Tibial nerve (tissue), 4 donors: ENCODE results near the gene ANXA5. TPM values are rescaled to one million over a fixed set of nuclear protein-coding genes. Genes with fewer than 3 reads are reported as not detected.

Source experiments
- DNase-seq, 2 donors: peaks; one replicate each; pipeline ENCODE4 v3.0.0-alpha.2; 2019; ENCODE audit warnings: low spot score in 2 of 2
- H3K27ac ChIP-seq, 4 donors: fragments of 200-600 bp; sonication (generic) in 3 of 4; one replicate each; pipeline ENCODE4 v1.5.1; 2017 to 2019; ENCODE audit warnings: mild to moderate bottlenecking in 1 of 4
- H3K27me3 ChIP-seq, 2 donors: fragments of 200-600 bp; sonication (generic) in 1 of 2; one replicate each; pipeline versions ENCODE4 v1.5.1 to v1.6.0; 2017 to 2019
- H3K36me3 ChIP-seq, 3 donors: fragments of 200-600 bp; sonication (generic); one replicate each; pipeline ENCODE4 v1.5.1; 2018 to 2019
- H3K4me1 ChIP-seq, 4 donors: fragments of 200-600 bp; sonication (generic) in 3 of 4; one replicate each; pipeline ENCODE4 v1.5.1; 2017 to 2019
- H3K4me3 ChIP-seq, 4 donors: fragments of 200-600 bp; sonication (generic) in 3 of 4; one replicate each; pipeline ENCODE4 v1.5.1; 2017 to 2019; ENCODE audit warnings: mild to moderate bottlenecking in 1 of 4, moderate library complexity in 1 of 4
- H3K9me3 ChIP-seq, 4 donors: fragments of 200-600 bp; sonication (generic) in 3 of 4; one replicate each; pipeline ENCODE4 v1.5.1; 2017 to 2019
- EP300 ChIP-seq, 2 donors: sonication (generic); formaldehyde crosslinking; IDR thresholded peaks; one replicate each; pipeline ENCODE4 v1.6.1; 2017; ENCODE audit warnings: antibody characterized with exemption in 2 of 2, mild to moderate bottlenecking in 1 of 2
- POLR2A ChIP-seq, 2 donors: fragments of 450-650 bp; IDR thresholded peaks; one replicate each; pipeline ENCODE4 v1.6.1; 2017; ENCODE audit warnings: antibody characterized with exemption in 2 of 2, mild to moderate bottlenecking in 2 of 2, moderate library complexity in 2 of 2
- WGBS, 2 donors: methylation state at CpG; one replicate each; pipeline ENCODE4 v1.1.5; 2018; 5-methylcytosine and 5-hydroxymethylcytosine counted together
- total RNA-seq, 4 donors: library from RNA; depleted of rRNA; stranded (reverse); fragments of >200 nt; gene quantifications; one replicate each; pipeline ENCODE4 v1.1.0, GENCODE V29; 2016
- TF ChIP-seq, protein P1 (sequence below), 5 experiments: fragments of 200-600 bp in 3 of 5; fragments of 450-650 bp in 2 of 5; sonication (generic) in 3 of 5; IDR thresholded peaks; one replicate each; pipeline ENCODE4 v1.5.1; 2016 to 2019; ENCODE audit warnings: antibody characterized with exemption in 5 of 5, mild to moderate bottlenecking in 3 of 5, moderate library complexity in 2 of 5

Gene ANXA5
- total RNA-seq, 4 donors from 2014 or later = 137 to 276 (median 267) TPM

DNA sequence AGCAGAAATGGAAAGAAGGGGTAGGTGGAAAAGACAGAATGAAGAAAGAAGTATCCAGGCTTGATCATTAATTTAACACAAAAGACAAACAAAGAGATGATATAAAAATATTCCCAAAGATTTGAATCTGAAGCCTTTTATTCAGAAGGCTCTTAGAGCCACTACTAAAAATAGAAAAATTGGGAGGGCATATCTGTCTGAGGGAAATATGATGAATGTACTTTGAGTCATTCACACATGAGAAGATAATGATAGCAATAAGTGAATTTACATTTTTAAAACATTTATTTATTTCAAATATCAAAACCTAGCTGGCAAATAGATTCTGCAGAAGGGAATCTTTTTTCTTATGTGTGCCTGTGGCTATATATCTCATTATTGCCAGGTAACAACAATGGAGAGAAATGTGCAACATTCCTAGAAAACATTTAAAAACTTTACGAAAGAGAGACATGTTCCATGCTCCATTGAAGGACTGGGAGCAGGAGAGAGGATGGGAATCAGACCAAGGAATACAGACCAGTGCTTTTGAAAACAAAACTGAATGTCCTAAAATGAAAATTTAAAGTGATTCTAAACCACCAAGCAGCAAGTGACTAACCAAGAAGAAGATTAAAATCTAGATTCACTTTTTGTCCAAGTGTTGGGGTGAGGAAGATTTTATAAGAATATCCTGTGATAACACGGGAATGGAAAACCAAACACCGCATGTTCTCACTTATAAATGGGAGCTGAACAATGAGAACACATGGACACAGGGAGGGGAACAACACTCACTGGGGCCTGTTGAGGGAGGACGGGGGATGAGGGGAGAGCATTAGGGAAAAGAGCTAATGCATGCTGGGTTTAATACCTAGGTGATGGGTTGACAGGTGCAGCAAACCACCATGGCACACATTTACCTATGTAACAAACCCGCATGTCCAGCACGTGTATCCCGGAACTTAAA lies 41.2 kb downstream of the ANXA5 start:
- Histone ChIP-seq H3K27me3 (no peaks in the 10 kb centered on the region), H3K9me3 (no peaks in the 10 kb centered on the region), H3K27ac (peak overlapping the region in 1 of 4 donors; percentile 56), H3K4me1 (peaks cover 0 to 11% (median 0%) of the 10 kb centered on the region in 4 donors), H3K36me3 (no peaks in the 10 kb centered on the region), H3K4me3 (no peak overlapping the region)
- TF ChIP-seq EP300 (IDR thresholded peaks at IDR 0.05) = no peak
- TF ChIP-seq POLR2A (IDR thresholded peaks at IDR 0.05) = no peak
- TF ChIP-seq, protein P1, sequence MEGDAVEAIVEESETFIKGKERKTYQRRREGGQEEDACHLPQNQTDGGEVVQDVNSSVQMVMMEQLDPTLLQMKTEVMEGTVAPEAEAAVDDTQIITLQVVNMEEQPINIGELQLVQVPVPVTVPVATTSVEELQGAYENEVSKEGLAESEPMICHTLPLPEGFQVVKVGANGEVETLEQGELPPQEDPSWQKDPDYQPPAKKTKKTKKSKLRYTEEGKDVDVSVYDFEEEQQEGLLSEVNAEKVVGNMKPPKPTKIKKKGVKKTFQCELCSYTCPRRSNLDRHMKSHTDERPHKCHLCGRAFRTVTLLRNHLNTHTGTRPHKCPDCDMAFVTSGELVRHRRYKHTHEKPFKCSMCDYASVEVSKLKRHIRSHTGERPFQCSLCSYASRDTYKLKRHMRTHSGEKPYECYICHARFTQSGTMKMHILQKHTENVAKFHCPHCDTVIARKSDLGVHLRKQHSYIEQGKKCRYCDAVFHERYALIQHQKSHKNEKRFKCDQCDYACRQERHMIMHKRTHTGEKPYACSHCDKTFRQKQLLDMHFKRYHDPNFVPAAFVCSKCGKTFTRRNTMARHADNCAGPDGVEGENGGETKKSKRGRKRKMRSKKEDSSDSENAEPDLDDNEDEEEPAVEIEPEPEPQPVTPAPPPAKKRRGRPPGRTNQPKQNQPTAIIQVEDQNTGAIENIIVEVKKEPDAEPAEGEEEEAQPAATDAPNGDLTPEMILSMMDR (IDR thresholded peaks at IDR 0.05) = no peak
- no peak for DNase-seq
- WGBS, 2 donors = 44 to 48% methylated on average over 7 of the region's 7 CpGs

DNA sequence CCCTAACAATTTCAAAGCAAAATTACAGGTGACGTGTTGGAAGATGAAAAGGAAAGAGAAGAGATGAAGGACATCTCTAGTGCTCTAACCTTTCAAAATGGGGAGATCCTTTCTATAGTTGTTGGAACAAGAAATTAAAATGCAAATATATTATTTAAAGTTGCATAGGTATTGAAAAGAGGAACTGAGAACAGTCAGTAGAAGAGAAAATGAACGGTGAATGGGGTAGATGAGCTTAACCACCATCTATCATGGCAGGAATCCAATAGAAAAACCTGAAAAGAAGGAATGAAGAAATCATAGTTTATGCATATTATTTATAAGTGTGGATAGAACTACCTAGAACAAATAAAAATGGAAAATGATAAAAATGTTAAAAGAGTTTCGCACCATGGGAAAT lies 42.0 kb downstream of the ANXA5 start:
- H3K27ac ChIP-seq = no peak overlapping the region
- no peak for DNase-seq
- H3K4me3 ChIP-seq = no peak overlapping the region
- H3K9me3 ChIP-seq = no peaks in the 10 kb centered on the region
- H3K27me3 ChIP-seq = no peaks in the 10 kb centered on the region
- TF ChIP-seq, protein P1 (IDR thresholded peaks at IDR 0.05) = no peak
- TF ChIP-seq POLR2A (IDR thresholded peaks at IDR 0.05) (no peak), EP300 (IDR thresholded peaks at IDR 0.05) (no peak)
- H3K36me3 ChIP-seq = no peaks in the 10 kb centered on the region
- 89 to 90% methylated on average over 3 of the region's 3 CpGs for WGBS, 2 donors
- H3K4me1 ChIP-seq = peaks cover 0 to 11% (median 0%) of the 10 kb centered on the region in 4 donors

DNA sequence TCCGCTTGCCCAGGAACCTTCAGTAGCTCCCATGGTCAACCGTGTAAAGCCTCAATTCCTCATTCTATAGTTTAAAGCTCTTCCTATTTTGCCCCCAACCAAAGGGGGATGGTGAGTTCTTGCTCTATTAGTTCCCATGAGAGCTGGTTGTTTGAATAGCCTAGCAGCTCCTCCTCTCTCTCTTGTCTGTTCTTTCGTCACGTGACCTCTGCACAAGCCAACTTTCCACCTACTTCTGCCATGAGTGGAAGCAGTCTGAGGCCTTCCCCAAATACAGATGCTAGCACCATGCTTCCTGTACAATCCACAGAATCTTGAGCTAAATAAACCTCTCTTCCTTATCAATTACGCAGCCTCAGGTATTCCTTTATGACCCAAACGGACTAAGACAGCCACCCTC lies 42.8 kb downstream of the ANXA5 start:
- WGBS, 2 donors = 92 to 93% methylated on average over 6 of the region's 6 CpGs
- Histone ChIP-seq H3K27ac (no peak overlapping the region), H3K9me3 (no peaks in the 10 kb centered on the region), H3K36me3 (no peaks in the 10 kb centered on the region), H3K27me3 (no peaks in the 10 kb centered on the region), H3K4me3 (no peak overlapping the region), H3K4me1 (peaks cover 0 to 11% (median 0%) of the 10 kb centered on the region in 4 donors)
- no peak for DNase-seq
- TF ChIP-seq POLR2A (IDR thresholded peaks at IDR 0.05) (no peak), EP300 (IDR thresholded peaks at IDR 0.05) (no peak)
- TF ChIP-seq, protein P1 (IDR thresholded peaks at IDR 0.05) = no peak

DNA sequence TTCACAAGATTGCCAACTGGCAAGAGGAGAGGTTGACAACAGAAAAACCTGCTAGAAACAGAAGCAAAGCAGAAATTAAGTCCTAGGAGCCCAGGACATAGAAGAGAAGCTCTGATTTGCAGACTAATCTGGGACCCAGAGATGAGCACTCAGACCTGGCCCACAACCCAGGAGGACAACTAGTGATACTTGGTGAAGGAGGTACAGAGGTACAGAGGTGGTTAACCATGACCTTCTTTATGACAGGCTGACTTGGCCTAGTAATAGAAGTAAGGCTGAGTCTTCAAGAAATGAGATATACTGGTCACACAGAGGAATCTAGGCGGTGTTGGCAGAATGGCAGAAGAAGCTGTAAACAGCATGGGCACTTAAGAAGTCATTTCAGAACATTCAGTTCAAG lies 43.6 kb downstream of the ANXA5 start:
- TF ChIP-seq POLR2A (IDR thresholded peaks at IDR 0.05) = no peak
- 95 to 100% methylated on average over 1 of the region's 1 CpG for WGBS, 2 donors
- no peak for DNase-seq
- no peaks in the 10 kb centered on the region for H3K9me3 ChIP-seq
- peaks cover 0 to 11% (median 0%) of the 10 kb centered on the region in 4 donors for H3K4me1 ChIP-seq
- no peaks in the 10 kb centered on the region for H3K27me3 ChIP-seq
- H3K36me3 ChIP-seq = no peaks in the 10 kb centered on the region
- H3K27ac ChIP-seq = no peak overlapping the region
- no peak overlapping the region for H3K4me3 ChIP-seq

DNA sequence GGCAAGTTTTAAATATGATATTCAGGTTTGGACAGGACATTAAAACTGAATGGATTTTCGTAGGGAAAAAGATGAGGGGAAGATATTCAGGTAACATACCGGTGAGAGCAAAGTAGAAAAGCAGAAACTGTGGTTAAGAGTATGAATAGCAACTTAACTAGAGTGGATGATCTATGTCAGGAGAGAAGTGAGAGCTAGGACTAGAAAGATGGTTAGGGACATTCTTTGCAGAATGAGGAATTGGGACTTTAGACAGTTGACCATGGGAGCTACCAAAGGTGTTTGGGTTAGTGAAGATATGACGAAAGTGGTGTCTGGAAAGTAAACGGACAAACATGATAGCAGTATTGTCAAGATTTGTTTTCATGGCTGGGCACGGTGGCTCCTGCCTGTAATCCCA lies 45.2 kb downstream of the ANXA5 start:
- TF ChIP-seq POLR2A (IDR thresholded peaks at IDR 0.05) (no peak), EP300 (IDR thresholded peaks at IDR 0.05) (no peak)
- TF ChIP-seq, protein P1 (IDR thresholded peaks at IDR 0.05) = no peak
- no peaks in the 10 kb centered on the region for H3K27me3 ChIP-seq
- 50 to 52% methylated on average over 5 of the region's 5 CpGs for WGBS, 2 donors

More for the DNA sequence above, 45.2 kb downstream of the ANXA5 start:
- DNase-seq = no peak
- no peaks in the 10 kb centered on the region for H3K9me3 ChIP-seq
- peaks cover 0 to 11% (median 0%) of the 10 kb centered on the region in 4 donors for H3K4me1 ChIP-seq
- H3K4me3 ChIP-seq = no peak overlapping the region
- no peak overlapping the region for H3K27ac ChIP-seq
- H3K36me3 ChIP-seq = no peaks in the 10 kb centered on the region
